Mucosa of rectum (tissue), 2 donors: Measurements from ENCODE around the gene NISCH.

Experiments used
- H3K27ac ChIP-seq, 2 donors: one replicate each; pipeline ENCODE4 v1.7.0; 2013; ENCODE audit warnings: inconsistent platforms in 2 of 2, low read depth in 2 of 2, low read length in 2 of 2
- H3K27me3 ChIP-seq, 2 donors: one replicate each; pipeline ENCODE4 v1.7.0; 2013; ENCODE audit warnings: low read length in 2 of 2; ENCODE audit not compliant: control insufficient read depth in 2 of 2, insufficient read depth in 2 of 2
- H3K36me3 ChIP-seq, 2 donors: one replicate each; pipeline ENCODE4 v1.7.0; 2013; ENCODE audit warnings: low read length in 2 of 2; ENCODE audit not compliant: control insufficient read depth in 2 of 2, insufficient read depth in 2 of 2
- H3K4me1 ChIP-seq, 2 donors: one replicate each; pipeline ENCODE4 v1.7.0; 2013; ENCODE audit warnings: low read length in 2 of 2, mild to moderate bottlenecking in 1 of 2; ENCODE audit not compliant: control insufficient read depth in 2 of 2, insufficient read depth in 2 of 2
- H3K4me3 ChIP-seq, 2 donors: one replicate each; pipeline ENCODE4 v1.7.0; 2013; ENCODE audit warnings: low read length in 2 of 2
- H3K9ac ChIP-seq, 2 donors: one replicate each; pipeline ENCODE4 v1.7.0; 2013; ENCODE audit warnings: low read length in 2 of 2, low read depth in 1 of 2, mild to moderate bottlenecking in 1 of 2
- H3K9me3 ChIP-seq, 2 donors: one replicate each; pipeline ENCODE4 v1.7.0; 2013; ENCODE audit warnings: low read length in 2 of 2; ENCODE audit not compliant: control insufficient read depth in 2 of 2
- donor health status: healthy.
- donor health status: Normal muscosa, but diverticular disease.

The NISCH gene

DNA sequence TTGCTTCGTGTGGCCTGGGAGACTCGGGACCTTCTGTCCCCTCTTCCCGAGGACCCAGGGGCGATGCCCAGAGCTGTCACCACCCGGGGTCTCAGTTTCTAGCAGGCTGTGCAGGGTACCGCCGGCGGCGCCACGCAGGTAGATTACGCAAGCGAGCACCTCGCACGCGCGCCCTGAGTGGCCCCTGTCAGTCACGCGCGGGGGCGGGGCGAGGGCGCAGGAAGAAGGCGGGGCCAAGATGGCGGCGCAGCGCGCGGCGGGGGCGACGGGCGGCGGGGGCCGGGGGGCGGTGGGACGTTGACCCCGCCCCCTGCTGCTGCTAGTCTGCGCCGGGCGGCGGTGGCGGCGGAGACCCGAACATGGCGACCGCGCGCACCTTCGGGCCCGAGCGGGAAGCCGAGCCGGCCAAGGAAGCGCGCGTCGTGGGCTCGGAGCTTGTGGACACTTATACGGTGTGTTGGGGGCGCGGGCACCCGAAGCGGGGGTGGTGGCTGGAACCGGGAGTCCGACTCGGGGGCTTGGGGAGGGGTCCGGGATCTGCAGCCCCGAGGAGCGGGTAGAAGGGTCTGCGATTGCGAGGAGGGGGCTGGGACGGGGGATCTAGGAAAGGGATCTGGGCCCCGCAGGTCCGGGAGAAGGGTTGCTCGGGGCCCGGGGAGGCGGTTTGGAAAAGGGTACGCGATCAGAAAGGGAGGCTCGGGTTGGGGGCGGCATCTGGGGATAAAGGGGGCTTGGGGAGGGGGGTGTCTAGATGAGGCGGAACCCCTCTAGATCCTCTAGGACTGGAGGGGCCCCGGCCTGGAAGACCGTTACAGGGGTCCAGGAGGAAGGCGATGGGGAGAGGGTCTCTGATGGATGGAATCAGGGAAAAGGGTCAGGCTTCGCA, at the start of gene NISCH:
Gene NISCH, plus strand, starts transcription at position 322 of the 886 bp plus-strand sequence. Its CDS starts 38 bp downstream, at position 360.
- H3K4me1 ChIP-seq: peaks cover 19 to 20% of the 10 kb centered on the region in 2 donors
- H3K4me3 ChIP-seq: peak within 1 kb of the TSS; percentile 91 to 93
- no peaks in the 10 kb centered on the region for H3K27me3 ChIP-seq
- peak within 1 kb of the TSS; percentile 91 to 93 for H3K9ac ChIP-seq
- H3K36me3 ChIP-seq: peaks cover 5 to 18% of the 10 kb centered on the region in 2 donors
- peak within 1 kb of the TSS; percentile 79 to 84 for H3K27ac ChIP-seq
- no peaks in the 10 kb centered on the region for H3K9me3 ChIP-seq

DNA sequence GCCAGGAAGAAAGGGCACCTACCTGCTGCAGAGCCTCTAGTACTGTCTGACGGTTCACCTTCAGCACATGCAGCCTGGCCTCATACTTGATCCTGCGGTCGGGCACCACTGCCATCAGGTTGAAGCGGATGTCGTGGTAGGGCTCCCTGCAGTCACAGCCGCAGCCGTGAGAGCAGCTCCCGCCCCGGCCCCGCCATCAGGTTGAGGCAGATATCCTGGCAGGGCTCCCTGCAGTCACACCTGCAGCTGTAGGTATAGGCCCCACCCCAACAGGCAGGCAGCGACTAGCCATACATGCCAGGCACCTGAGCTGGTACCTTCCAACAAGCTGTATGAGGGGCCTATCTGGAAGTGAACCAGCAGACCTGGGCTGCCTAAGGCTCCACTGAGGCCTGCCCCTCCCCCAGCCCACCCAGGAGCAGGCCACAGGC, 49.2 kb upstream of the NISCH start:
- Histone ChIP-seq H3K4me1 (peaks cover 27 to 33% of the 10 kb centered on the region in 2 donors), H3K9me3 (no peaks in the 10 kb centered on the region), H3K9ac (peak overlapping the region in 1 of 2 donors; percentile 26), H3K36me3 (peaks cover 50 to 65% of the 10 kb centered on the region in 2 donors), H3K4me3 (peak overlapping the region; percentile 26 to 36), H3K27ac (peak overlapping the region; percentile 59 to 82), H3K27me3 (no peaks in the 10 kb centered on the region)

DNA sequence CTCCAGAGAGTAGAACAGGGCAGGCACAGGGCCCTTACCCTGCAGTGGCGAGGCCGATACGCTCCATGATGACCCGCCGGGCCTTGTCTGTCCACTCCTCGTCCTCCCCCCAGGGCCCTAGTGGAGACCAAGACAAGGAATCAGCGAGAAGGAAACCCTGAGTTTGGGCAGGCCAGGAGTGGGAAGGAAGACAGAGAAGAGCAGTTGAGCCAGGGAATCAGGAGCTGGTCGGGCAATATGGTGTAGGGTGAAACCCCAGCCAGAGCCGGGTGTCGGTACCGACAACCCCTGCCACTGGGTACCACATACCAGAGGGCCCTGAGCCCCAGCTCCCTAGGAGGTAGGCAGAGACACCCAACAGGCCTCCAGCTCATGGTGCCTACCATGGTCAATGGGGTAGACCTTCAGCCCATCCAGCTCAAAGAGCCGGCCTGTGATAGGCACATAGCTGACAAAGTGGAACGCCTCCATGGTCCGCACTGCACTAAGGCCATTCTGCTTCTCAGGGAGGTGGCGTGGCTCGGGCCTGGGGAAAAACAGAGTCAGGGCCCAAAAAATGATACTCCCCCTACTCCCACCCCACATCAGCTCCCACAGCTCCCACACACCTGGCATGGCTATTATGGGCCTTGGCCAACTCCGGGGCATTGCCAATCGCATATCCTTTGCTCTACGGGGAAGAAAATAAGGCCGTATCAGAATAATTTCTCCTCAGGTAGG, 48.5 kb upstream of the NISCH start:
- peaks cover 44 to 59% of the 10 kb centered on the region in 2 donors for H3K36me3 ChIP-seq
- no peaks in the 10 kb centered on the region for H3K9me3 ChIP-seq
- no peaks in the 10 kb centered on the region for H3K27me3 ChIP-seq
- H3K4me3 ChIP-seq: no peak overlapping the region
- peaks cover 34 to 37% of the 10 kb centered on the region in 2 donors for H3K4me1 ChIP-seq
- H3K27ac ChIP-seq: peak overlapping the region; percentile 59 to 82
- peak overlapping the region in 1 of 2 donors; percentile 23 for H3K9ac ChIP-seq

DNA sequence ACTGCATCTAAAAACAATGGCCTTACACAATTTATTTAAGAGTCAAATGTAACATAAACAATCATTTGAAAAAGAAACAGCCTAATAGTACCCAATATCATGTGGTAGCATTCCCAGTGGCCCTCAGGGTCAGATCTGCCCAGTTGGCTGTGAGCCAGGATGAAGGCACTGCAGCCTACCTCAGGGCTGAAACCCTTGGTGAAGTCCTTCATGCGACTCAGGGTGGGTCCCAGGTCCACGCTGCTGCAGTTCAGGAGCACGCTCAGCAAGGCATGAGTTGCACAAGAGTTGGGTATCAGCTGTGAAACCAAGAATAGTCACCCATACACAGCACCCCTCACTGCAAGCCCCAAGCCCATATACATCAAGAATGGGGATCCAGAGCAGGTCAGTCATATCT, 47.6 kb upstream of the NISCH start:
- no peak overlapping the region for H3K9ac ChIP-seq
- H3K4me1 ChIP-seq: peaks cover 41 to 45% of the 10 kb centered on the region in 2 donors
- H3K27me3 ChIP-seq: no peaks in the 10 kb centered on the region
- no peaks in the 10 kb centered on the region for H3K9me3 ChIP-seq
- peaks cover 36 to 51% of the 10 kb centered on the region in 2 donors for H3K36me3 ChIP-seq
- no peak overlapping the region for H3K27ac ChIP-seq
- H3K4me3 ChIP-seq: no peak overlapping the region

DNA sequence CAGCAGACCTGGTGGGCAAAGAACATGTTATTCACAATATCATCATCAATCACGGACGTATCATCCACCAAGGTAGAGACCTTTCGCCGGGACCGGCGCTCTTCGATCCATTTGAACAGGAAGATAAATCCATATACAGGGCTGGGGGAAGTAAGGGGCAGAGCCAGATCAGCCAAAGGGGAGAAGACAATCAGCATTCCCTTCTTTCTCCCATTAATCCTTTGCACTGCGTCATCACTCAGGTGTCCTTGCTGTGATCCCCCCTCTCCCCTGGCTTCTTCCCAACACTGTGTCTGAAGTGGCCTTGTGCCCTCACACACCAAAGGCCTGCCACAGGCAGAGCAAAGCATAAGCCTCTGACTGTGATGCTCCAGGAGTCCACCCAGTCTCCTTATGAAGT, 46.9 kb upstream of the NISCH start:
- H3K27ac ChIP-seq: no peak overlapping the region

DNA sequence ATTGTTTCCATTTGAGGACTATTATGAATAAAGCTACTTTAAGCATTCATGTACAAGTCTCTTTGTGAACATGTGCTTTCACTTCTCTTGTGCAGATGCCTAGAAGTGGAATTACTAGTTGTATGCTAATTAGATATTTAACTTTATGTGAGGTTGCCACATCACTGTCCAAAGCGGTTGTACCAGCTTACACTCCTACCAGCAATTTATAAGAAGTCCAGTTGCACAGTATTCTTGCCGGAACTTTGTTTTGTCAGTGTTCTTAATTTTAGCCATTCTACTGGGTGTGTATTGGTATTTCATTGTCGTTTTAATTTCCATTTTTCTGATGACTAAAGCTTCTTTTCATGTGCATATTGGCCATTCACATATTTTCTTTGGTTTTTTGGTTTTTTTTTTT, 39.6 kb upstream of the NISCH start:
- Histone ChIP-seq H3K4me1 (peaks cover 17 to 21% of the 10 kb centered on the region in 2 donors), H3K9ac (no peak overlapping the region), H3K9me3 (no peaks in the 10 kb centered on the region), H3K4me3 (no peak overlapping the region), H3K27ac (no peak overlapping the region), H3K27me3 (no peaks in the 10 kb centered on the region), H3K36me3 (no peaks in the 10 kb centered on the region)

More for the DNA sequence above, 46.9 kb upstream of the NISCH start:
- Histone ChIP-seq H3K27me3 (no peaks in the 10 kb centered on the region), H3K9me3 (no peaks in the 10 kb centered on the region), H3K4me3 (peak overlapping the region in 1 of 2 donors; percentile 78), H3K4me1 (peaks cover 46 to 49% of the 10 kb centered on the region in 2 donors), H3K36me3 (peaks cover 29 to 44% of the 10 kb centered on the region in 2 donors), H3K9ac (peak overlapping the region in 1 of 2 donors; percentile 38)

DNA sequence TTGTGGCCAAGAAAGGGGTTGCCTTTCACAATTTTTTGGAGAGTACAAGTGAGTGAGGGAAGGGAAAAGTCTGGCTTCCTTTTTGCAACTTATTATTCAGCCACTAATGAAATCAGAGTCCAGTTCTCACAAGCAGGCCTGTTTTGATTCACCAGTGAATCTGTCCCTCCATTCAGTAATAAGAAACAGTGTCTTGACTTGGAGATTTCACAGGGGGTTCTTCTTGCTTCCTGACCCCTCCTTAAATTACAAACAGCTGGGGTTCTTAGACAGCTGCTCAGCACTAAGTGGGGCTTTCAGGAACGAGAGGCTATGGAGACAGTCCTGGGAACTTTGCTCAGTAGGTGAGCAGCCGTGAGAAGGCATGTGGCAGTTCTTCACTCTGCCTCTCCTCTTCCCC, 35.0 kb upstream of the NISCH start:
- Histone ChIP-seq H3K4me1 (no peaks in the 10 kb centered on the region), H3K9me3 (no peaks in the 10 kb centered on the region), H3K36me3 (peaks cover 0 to 5% of the 10 kb centered on the region in 2 donors), H3K9ac (no peak overlapping the region), H3K27me3 (no peaks in the 10 kb centered on the region), H3K27ac (no peak overlapping the region), H3K4me3 (no peak overlapping the region)

DNA sequence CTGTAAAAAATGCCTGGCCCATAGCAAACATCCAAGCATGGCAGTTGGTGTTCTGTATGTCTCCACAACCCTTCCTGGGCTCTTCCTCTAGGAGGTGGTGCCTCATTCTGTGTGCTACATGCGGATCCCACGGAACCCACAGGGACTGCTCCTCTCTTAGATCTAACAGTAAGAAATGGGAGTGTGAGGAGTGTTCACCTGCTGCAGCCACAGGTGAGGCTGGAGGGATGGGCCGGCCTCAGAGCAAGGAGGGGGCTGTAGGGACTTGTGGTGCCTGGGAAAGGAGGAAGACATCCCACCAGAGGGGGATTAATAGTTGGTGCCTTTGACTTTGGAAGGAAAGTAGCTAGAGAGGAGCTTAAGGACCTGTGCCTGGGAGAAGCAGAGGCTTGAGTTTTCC, 32.7 kb upstream of the NISCH start:
- peaks cover 0 to 5% of the 10 kb centered on the region in 2 donors for H3K36me3 ChIP-seq
- H3K4me3 ChIP-seq: no peak overlapping the region
- H3K27me3 ChIP-seq: no peaks in the 10 kb centered on the region
- H3K4me1 ChIP-seq: no peaks in the 10 kb centered on the region
- no peak overlapping the region for H3K27ac ChIP-seq
- no peaks in the 10 kb centered on the region for H3K9me3 ChIP-seq
- no peak overlapping the region for H3K9ac ChIP-seq

DNA sequence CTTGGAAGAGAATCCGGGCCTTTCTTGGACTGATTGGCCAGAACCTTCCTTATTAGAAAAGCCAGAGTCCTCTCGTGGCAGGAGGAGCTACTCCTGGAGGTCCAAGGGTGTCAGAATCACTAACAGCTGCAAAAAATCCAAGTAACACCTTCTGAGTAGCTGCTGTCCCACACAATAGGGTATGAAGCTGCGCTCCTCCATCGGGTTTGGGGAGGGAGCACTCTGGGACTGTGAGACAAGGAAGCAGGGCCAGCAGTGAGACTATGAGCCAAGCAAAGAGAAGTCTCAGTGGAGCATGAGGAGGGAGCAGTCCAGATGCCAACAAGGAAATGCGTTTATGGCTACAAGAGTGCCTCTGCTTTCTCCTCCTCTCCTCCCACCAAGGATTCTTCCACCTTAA, 32.2 kb upstream of the NISCH start:
- H3K4me3 ChIP-seq: no peak overlapping the region
- H3K27ac ChIP-seq: no peak overlapping the region
- no peak overlapping the region for H3K9ac ChIP-seq
- no peaks in the 10 kb centered on the region for H3K9me3 ChIP-seq
- no peaks in the 10 kb centered on the region for H3K4me1 ChIP-seq
- H3K27me3 ChIP-seq: no peaks in the 10 kb centered on the region
- peaks cover 0 to 5% of the 10 kb centered on the region in 2 donors for H3K36me3 ChIP-seq
